HG02981 (cell line): ENCODE measurements around the gene COL18A1.
"Not testable (repeated sequence)": the region's sequence is repeated elsewhere in the genome, so short reads cannot be mapped to it uniquely, and the experiment has no call there.

ENCODE experiments used
- ATAC-seq: cut with Tn5 transposase; IDR thresholded peaks from one replicate; pipeline ENCODE4 v1.9.1; 2021; ENCODE audit warnings: mild to moderate bottlenecking, moderate library complexity; ENCODE audit not compliant: unreplicated experiment

Gene COL18A1

DNA sequence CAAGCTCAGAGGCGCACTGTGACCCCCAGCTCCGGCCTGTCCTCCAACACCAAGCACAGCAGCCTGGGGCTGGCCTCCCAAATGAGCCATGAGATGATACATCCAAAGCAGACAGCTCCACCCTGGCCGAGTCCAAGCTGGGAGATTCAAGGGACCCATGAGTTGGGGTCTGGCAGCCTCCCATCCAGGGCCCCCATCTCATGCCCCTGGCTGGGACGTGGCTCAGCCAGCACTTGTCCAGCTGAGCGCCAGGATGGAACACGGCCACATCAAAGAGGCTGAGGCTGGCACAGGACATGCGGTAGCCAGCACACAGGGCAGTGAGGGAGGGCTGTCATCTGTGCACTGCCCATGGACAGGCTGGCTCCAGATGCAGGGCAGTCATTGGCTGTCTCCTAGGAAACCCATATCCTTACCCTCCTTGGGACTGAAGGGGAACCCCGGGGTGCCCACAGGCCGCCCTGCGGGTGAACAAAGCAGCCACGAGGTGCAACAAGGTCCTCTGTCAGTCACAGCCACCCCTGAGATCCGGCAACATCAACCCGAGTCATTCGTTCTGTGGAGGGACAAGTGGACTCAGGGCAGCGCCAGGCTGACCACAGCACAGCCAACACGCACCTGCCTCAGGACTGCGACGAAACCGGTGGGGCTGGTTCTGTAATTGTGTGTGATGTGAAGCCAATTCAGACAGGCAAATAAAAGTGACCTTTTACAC lies 108.2 kb downstream of the COL18A1 start:
- no peak for ATAC-seq

GRCh38 chr21:45513741-45514310 lies 108.9 kb downstream of the COL18A1 start:
- no peak for ATAC-seq

GRCh38 chr21:45514311-45515021 lies 109.5 kb downstream of the COL18A1 start:
- ATAC-seq, result no peak

DNA sequence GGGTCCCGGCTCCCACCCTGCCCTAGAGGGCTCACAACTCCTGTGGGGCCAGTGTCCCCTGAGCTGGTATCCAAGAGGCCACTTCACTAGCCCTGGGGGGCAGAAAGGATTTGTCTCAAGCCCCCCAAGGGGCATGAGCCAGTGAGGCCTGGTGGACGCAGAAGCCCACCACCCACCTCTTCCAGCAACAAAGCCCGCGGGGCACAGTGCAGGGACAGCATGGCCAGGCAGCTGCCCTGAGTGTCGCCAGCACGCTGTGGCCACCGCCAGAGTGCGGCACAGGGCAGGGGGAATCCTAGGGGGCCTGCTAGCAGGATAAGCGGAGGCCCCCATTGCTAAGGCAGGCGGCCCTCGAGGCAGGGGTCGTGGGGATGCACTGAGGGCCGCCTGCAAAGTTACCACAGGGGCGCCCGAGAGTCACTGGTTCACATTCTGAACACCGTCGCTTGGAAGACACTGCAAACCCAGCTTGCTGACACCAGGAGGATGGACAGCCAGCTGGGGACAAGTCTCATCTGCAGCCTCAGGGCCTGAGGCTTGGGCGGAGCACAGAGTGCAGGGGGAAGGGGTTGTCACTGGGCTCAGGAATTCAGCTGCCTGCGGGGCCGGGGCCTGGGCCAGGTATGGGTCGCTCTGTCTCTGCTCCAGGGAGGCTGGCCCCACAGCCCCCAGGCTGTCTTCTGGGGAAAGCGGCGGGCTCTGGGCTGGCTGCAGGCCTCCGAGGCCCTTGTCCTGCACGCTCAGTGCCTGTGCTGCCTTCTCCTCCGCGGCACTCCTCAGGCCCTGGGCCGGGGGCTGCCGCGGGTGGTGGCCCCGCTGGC lies 110.5 kb downstream of the COL18A1 start:
- no peak for ATAC-seq

- no peak for ATAC-seq
Measured at GRCh38 chr21:45516071-45516670, 111.2 kb downstream of the COL18A1 start.

GRCh38 chr21:45516671-45517151 lies 111.7 kb downstream of the COL18A1 start:
- ATAC-seq, result no peak

- ATAC-seq, result no peak
Measured at GRCh38 chr21:45517249-45518065, 112.5 kb downstream of the COL18A1 start.

GRCh38 chr21:45518742-45519141 lies 113.8 kb downstream of the COL18A1 start:
- ATAC-seq, result no peak

GRCh38 chr21:45519182-45519581 lies 114.2 kb downstream of the COL18A1 start:
- ATAC-seq, result no peak

DNA sequence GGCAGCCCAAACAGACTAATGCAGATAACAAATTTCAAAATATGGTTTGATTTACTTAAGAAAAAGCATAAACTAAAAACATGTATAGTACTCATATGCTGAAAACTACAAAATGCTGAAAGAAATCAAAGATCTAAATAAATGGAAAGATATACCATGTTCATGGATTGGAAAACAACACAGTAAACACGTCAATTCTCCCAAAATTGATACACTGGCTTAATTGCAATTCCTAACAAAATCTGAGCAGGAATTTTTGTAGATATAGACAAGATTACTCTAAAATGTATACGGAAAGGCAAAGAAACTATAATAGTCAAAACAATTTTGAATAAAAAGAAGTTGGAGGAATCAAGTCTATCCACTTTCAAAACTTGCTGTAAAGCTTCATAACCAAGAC lies 116.3 kb downstream of the COL18A1 start:
- no peak for ATAC-seq

DNA sequence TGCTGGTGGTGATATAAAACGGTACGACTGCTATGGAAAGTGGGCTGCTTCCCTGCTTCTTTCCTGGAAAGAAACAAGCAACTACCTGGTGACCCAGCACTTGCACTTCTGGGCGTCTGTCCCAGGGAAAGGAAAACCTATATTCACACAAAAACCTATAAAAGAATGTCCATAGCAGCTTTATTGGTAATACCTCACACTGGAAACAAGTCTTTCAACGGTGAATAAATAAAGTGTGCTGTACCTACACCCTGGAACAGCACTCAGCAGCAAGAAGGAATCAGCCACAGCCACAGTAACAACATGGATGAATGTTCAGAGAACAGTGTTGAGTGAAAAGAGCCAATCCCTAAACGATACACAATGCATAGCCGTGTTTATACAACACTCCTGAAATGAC lies 117.4 kb downstream of the COL18A1 start:
- no peak for ATAC-seq

DNA sequence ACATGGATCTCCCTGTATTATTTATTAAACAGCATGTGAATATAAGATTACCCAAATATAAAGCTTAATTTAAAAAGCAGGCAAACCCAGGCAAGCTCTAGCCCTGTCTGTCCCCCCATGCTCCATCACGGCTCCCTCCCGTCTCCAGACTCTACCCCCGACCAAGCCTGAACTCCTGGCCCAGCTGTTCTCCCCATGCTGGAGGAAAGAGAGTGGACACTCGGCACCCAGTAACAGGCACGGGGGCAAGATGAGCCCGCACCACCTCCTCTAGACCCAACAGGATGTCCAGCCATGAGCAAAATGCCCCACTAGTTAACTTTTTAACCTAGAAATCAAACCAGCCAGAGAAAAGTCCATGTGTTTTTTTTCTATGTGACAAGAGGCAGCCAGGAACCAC lies 118.0 kb downstream of the COL18A1 start:
- no peak for ATAC-seq

DNA sequence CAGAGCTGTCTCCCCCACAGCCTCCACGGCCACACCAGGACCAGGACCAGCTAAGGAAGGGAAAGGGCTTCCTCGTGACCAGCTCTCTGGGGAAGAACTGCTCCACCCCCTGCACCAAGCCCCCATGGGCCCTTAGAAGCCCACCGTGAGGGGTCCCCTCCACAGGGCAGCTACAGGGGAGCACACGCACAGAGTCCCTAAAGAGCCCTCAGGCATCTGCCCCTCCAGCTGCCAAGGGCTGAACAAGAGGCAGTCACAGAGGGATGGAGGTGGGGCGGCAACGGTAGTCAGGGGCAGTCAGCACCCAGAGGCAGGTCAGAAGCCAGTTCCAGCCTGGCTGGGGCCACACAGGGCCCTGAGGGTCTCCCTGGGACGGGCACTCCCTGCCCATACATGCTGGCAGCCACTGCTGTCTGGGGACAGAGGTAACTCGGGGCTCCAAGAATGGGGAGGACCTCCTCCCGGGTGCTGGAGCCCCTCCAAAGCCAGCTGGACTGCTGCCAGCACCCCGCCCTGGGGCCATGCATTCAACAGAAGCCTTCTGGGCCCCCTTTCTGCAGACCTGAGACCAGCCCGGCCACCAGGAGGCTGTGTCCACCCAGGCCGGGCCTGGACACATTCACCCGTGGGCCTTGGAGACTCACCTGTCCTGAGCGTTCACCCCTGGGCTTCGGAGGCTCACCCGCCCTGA lies 118.6 kb downstream of the COL18A1 start:
- ATAC-seq, result no peak

DNA sequence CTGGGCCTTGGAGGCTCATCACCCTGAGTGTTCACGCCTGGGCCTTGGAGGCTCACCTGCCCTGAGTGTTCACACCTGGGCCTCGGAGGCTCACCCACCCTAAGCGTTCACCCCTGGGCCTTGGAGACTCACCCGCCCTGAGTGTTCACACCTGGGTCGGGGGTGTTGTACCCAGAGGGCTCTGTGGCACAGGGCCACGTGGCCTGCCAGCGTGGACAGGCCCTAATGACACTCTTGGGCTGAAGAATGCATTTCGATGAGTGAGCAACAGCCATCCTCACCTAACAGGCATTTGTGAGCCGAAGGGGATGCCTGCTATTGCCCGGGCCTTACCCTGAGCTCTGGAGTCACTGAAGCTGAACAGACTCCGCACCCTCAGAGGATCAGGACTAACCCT lies 119.8 kb downstream of the COL18A1 start:
- no peak for ATAC-seq

DNA sequence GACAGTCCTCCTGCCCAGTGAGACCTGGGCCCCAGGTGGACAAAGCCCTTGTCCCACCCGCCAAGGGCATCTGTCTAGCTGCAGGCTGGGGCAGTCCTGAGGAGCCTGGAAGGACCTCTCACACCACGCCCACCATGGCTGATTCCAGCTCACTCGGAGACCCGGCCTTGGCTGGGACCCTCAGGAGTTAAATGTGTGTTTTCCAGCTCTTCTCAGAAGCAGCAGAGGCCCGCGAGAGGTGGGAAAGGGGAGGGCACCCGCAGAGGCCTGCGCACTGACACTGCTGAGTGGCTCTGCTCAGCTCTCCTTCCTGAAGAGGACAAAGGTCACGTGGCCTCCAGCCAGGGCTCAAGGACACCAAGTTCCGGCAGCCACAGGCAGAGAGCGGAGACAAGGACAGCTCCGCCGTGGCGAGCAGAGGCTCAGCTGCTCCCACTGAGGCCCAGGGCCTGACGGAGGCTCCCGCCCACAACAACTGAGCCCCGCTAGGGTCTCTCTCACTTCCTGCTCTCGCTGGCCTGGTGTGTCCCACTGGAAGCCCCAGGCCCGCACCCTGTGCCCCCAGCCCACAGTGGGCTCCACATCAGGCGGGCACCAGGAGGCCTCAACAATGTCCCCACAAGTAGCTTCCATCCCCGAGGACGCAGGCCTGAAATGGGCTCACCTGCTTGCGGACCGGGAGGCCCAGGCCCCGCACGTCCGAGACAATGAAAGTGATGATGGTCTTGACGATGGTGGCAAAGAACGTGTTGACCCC lies 120.4 kb downstream of the COL18A1 start:
- no peak for ATAC-seq

DNA sequence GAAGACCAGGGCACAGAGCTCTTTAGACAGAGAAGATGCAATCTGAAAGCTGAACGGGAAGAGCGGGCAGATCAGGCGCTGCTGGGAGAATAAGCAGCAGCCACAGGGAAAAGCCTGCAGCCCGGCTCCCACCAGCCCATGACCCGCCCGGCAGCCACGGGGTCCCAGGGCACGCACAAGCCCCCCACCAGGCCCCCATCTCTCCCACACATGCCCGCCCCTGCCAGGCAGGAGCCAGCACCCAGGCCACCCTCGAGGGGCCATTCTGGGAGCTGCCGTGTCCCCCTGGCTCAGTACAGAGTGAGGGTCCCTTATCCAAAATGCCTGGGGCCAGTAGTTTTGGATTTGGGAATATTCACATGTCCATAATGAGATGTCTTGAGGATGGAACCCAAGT lies 120.9 kb downstream of the COL18A1 start:
- no peak for ATAC-seq

GRCh38 chr21:45527151-45527999 lies 122.4 kb downstream of the COL18A1 start:
- not testable (repeated sequence) for ATAC-seq
